OCI-LY1 (cell line): ENCODE results near the gene TGFB2.

Experiments used
- EZH2 ChIP-seq: fragments of 200-600 bp; sonication (generic), shearing (Covaris generic); IDR thresholded peaks from 2 replicates; pipeline ENCODE4 v1.8.0; 2017; ENCODE audit warnings: borderline replicate concordance, mixed run types, mild to moderate bottlenecking, antibody characterized with exemption, low read length, moderate library complexity, mixed read lengths
- TF ChIP-seq, protein P1 (sequence below): fragments of 200-600 bp; sonication (generic), shearing (Covaris generic); IDR thresholded peaks from 2 replicates; pipeline ENCODE4 v1.5.1; 2017; ENCODE audit warnings: mild to moderate bottlenecking, antibody characterized with exemption, low read length, moderate library complexity, mixed read lengths

DNA sequence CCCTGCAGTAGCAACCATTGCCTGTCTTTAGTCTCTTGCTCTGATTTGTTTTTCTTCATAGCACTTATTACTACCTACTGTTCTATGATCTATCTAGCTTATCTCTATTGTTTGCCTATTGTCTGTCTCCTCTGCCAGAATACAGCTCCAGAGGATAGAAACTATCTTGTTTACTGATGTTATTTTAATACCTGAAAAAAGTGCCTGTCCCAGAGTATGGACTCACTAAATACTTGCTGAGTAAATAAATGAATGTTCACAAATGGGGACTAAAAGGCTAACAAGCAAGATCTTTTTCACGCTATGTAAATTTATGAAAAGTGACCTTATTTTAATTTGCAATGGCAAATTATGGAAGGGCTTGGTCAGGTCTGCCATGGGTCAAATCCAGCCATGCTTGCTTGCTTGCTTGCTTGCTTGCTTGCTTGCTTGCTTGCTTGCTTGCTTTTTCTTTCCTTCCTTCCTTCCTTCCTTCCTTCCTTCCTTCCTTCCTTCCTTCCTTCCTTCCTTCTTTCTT lies 145.3 kb downstream of the TGFB2 start:
- TF ChIP-seq, protein P1, sequence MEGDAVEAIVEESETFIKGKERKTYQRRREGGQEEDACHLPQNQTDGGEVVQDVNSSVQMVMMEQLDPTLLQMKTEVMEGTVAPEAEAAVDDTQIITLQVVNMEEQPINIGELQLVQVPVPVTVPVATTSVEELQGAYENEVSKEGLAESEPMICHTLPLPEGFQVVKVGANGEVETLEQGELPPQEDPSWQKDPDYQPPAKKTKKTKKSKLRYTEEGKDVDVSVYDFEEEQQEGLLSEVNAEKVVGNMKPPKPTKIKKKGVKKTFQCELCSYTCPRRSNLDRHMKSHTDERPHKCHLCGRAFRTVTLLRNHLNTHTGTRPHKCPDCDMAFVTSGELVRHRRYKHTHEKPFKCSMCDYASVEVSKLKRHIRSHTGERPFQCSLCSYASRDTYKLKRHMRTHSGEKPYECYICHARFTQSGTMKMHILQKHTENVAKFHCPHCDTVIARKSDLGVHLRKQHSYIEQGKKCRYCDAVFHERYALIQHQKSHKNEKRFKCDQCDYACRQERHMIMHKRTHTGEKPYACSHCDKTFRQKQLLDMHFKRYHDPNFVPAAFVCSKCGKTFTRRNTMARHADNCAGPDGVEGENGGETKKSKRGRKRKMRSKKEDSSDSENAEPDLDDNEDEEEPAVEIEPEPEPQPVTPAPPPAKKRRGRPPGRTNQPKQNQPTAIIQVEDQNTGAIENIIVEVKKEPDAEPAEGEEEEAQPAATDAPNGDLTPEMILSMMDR, result no peak
- TF ChIP-seq EZH2, result no peak
